ENCODE measurements around the gene IFT43.
A peak's percentile ranks its signal among the peaks of the same experiment; 100 is the strongest.
"Not testable (repeated sequence)": the region's sequence is repeated elsewhere in the genome, so short reads cannot be mapped to it uniquely, and the experiment has no call there.

The IFT43 gene

DNA sequence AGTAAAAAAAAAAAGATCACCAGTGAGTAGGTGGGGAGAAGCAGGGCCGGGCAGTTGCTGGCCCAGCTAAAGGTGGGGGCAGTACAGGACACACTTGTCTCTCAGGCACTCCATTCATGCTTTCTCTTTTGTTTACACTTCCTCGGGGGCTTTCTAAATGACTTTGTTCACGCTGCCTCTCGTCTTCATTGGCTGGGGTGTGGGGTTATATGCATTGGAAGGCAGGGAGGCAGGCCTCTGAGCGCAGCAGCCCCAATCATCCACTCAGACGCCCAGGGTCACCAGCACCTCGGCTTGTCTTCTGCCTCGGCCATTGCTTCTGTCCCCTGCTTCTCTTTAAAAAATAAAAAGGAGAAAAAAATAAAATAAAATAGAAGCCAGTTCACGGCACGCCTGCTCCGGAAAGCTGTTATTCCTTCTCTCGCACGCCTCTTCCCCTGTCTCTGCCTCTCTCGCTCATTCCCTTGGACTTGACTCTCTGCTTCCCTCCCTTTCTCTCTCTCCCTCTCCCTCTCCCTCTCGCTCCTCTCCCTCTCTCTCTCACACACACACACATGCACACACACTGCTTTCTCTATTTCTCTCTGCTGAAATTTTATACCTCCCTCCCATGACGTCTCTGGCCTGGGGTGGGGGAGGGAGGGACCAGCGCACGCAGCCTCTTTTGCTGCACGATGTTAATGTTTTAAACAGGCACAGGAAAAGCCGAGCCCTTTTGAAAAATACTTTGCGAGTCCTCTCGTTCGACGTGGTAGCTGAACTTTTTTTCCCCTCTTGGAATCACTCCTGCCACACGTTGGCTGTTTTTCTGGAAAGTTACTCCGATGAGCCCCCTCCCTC lies 3.9 kb upstream of the IFT43 start, which contains the start of gene TGFB3:
TGFB3 (minus strand) TSS at position 570 of the 840 bp plus-strand sequence. CDS start 1,102 bp downstream, outside the sequence.
- DNase-seq = peak; percentile 76

DNA sequence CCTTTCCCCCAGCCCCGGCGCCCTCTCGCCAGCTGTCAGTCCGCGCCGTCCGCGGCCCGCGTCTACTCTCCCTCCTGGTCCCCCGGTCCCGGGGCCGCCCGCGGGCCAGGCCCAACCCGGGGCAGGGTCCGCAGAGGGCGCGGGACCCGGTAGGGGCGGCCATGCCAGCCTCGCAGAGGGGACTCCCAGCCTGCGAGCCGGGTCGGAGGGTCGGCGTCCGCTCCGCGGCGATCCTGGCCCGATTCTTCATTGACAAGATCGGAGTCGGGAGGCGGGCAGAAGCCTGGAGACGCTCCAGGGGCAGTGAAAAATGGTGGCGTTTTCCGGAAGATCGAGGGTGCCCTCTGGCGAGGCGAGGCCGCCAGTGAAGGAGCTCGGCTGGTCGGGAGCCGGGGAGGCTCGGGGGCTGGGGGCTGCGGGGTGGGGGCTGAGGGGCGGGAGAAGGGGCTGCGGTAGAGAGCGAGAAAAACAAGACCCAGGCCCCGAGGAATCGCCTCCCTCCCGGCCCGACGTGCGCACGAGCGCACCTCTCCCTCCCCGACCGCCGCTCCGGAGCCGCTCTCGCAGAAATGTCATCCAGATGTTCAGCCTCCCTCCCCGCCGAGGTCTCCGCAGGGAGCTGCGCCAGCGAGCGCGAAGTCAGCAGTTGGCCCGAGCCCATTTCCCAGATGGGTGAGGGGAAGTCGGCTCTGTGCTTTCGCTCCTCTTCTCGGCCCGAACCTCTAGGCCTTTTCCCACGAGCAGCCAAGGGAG lies 3.1 kb upstream of the IFT43 start:
- DNase-seq = peak; percentile 78

DNA sequence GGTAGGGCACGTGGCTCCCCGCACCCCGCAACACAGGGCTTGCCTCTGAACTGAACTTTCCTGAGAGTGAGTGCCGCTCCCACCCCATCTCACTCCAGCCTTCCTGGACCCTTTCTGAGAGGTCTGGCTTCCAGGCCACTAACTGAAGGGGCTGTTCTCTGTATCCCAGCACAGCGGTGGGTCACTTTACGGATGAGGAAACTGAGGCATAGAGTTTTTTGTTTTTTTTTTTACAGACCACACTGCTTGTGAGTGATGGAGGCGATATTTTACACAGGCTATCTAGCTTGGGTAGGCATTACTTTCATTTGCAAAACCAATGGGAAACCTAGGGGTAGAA lies 2.6 kb upstream of the IFT43 start:
- DNase-seq = no peak

DNA sequence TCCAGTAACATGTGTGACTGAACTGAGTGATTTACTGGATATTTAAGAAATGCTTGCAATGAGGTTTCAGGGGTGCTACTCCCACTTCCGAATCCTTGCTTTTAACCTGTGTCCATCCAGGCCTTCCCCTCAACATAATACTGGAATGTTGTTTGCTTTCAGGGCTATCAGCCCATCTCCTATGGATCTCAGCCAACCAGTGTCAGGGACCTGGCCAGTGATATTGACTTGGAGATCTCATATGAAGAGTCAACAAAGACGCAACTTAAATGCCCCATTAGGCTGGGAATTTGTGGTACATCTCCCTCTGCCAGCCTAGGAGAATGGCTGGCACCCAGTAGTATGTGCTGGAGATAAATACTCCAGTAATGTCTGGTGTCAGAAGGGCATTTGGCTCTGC lies 889 bp upstream of the IFT43 start:
- DNase-seq = no peak

DNA sequence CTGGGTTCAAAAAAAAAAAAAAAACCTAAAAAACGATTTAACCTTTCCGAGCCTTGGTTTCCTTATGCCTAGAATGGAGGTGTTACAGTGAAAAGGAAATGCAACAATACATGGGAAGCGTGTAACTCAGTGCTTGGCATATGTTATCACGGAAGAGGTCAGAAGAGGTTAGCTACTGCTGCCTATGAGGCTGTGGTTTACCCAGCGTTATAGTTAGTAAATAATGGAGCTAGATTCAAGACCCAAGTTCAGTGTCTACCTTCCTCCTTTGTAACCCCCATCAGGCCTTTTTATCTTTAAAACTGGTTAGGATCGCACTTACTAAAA lies 839 bp downstream of the IFT43 start:
- DNase-seq = no peak

DNA sequence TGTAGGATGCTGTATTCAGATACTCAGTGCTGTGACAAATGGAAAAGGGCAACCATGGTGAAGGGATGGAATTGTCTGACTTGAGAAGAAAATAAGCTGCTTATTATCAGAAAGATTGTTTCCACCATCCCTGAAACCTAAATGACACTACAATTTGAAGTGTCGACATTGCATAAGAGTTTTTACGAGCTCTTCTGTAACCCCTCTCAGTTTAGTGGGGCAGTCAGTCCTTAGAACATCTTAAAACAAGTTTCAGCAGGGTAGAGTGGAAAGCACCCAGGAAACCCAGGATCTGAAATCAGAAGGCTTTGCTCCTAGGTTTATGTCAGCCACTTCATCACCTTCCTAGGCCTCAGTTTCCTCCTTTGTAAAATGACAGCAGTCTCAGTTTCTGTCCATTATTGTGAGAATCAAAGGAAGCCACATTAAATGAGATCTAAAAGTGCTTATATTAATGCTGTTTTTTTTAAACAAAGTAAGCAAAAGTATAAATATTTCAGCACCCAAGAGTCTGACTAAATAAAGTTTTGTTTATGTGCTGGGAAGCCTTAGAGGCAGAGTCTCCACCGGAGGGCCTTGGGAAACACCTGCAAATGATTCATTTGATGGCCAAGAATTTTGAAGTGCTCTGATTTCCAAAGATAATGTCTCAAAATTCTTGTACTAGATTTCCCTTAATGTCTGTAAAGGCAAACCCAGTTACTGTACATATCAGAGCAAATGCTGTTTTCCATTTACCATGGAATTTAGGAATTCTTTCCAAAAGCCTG lies 1.8 kb downstream of the IFT43 start:
- no peak for DNase-seq

DNA sequence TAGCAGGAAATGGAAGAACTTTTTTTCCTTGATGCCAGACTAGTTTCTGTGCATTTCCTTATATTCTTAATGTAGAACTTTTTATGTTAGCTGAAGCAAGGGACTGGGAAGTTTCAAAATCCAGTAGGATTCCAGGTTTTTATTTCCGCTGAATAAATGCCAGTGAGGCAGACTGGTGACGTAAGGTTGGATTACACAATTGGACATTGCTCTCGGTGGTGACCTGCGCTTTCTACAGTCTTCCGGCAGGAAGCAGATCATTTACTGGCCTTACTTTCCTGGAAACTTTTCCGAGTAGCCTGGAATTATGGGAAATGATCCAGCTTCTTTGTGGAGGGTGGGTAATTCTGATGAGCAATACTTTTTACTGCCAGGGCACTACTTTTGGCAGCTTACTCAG lies 3.6 kb downstream of the IFT43 start:
- DNase-seq = no peak

DNA sequence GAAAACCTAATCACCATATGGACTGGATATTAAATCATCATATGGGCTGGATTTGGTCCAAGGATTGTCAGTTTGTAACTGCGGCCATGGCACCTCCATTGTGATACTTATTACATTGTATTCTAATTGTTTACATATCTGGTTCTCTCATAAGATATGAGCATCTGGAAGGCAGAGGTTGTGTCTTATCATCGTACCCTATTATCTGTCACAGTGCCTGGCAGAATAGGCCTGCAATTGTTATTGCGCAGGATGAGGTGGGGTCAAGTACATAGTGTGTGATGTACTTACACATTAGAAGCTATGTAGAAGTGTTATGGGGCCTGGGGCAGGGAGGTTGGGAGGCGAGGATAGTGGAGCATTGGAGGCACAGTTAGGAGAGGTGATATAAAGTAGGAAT lies 4.7 kb downstream of the IFT43 start:
- no peak for DNase-seq

DNA sequence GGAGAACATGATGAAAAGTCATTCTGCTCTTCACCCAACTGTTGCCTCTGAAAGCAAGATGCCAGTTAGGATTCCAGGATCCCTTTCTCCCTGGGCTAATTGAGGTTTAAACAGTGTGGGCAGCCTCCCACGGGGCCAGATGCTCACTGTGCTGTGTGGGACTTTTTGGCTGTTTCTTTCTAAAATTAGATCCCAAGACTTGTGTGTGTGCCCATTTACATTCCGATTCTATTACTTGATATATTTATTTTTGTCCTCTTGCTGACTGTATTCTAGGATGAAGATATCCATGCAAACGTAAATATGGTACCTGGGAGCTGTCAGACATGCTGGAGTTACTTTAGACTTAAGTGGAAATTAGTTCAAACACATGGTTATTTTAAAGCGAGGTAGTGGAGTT lies 6.2 kb downstream of the IFT43 start:
- DNase-seq = no peak

DNA sequence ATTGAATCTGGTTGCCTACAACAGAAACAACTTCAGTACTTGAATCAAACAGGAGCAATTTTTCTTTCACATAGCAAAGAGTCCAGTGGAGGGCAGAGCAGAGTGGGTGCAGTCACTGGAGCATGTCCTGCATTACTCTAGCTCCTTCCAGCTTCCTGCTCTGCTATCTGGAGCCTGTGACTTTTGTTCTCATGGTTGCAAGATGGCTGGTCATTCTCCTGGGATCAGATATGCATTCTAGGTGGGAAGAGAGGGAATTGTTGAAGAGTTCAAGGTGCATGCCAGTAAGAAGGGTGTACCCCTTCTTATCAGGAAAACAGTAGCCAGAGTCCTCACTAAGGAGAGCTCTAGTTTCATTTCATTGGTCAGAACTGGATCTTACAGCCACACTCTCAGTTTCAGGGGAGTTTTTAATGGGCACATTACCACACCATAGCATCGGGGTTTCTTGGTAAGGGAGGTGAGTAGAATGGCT lies 8.0 kb downstream of the IFT43 start:
- peak; percentile 12 for DNase-seq

DNA sequence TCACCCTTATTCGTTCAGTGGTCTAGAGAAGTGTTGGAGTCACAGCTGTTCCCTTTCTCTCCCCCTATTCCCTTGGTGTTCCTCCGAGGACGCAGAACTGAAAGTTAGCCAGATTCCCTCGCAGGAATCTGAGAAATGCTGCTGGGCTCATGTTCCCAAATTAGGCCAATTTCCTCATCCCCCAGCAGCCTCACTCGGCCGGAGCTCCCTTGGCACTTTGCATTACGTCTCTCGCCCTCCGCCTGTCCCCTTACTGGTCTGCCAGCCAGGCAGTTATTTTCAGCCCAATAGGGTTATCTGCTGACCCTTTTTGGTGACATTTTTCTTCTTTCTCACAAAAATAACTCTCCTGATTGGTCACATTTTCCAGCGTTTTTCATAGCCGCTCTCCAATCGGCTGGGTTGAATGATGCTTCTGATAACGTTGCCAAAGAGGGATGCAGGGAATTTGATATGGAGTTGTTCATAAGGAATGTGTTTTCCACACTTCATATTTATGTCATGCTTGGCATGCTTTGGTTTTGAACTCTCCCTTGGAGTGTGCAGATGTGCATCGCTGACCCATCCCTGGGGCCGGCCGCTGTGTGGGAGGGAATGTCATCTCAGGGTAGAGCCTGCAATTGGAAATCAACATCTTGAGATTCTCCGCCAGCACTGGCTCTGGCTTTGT lies 9.9 kb downstream of the IFT43 start:
- DNase-seq = no peak

DNA sequence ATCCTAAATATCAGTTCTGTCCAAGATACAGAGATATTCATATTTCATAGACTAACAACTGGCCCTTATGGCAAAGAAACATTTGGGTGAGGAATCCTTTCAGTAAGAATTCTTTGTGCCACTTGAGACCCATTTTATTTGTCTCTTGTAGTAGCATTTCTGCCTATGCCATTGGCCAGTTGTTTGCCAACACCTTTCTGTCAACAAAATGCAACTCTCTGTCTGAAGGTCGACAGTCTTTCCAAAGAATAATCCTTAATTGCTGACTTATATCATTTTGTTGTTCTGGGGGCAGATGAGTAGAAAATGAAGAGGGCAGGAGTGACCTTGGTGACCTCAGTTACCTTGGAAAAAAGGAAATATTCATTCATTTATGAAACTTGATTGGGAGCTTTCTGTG lies 10.9 kb downstream of the IFT43 start:
- DNase-seq = no peak

DNA sequence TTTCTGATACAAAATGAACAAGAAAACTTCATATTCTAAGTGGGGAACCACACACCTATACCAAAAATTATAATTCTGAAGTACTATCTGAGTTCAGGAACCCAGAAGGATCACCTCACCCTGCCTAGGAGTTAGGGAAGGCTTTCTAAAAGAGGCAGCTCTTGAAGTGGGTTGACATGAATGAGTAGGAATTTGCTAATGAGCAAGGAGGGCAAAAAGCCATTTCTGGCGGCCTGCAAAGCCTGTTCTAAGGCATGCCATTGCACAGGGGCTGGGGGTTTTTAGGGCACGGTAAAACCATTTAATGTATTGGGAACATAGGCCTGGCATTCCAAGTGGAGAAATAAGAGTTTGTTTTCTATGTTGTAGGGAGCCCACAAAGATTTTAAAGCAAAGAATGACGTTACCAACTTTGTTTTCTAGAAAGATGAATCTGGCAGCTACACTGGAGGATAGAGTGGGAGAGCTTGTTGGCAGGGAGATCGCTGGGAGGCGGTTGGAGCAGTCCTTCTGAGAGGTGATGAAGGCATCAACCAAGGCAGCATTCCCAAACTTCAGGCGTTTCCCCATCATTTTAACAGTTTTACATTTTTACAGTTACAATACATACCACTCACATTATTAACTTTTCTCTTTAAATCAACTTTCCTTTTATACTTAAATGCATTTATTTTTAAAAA lies 14.1 kb downstream of the IFT43 start:
- DNase-seq = no peak

DNA sequence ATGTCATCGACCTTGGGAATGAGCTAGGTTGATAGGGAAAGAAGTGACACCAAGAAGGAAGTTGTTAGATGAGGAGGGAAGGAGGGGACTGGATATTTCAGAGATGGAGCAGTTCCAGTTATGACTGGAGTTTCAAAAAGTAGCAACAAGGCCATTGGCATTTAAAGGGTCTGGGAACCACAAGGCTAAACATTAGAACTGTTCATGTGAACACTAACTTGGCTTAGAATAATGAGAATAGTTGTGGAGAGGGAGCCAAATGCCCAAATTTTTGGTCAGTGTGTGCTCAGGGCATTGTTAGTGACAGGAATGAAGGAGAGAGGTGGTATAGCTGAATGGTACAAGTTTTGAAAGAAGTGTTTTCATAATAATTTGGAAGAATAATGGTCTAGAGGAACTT lies 16.8 kb downstream of the IFT43 start:
- no peak for DNase-seq

DNA sequence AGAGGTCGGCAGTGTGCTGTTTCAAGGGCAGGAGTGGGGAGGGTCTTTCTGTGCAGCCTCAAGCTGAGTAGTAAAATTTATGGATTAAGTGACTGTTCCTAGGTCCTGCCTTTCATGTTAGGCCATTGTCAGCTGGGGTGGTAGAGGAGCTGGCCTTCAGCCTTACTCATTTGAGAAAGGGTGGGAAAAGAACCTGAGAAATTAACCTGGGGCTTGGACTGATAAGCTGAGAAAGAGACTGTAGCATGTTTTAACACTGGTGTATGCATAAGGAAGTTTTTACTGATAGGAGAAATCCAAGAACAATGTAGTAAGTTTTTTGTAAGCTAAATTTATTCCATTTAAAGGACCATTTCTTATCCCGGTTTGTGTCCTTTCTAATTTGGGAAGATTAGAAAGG lies 20.7 kb downstream of the IFT43 start:
- DNase-seq = no peak

DNA sequence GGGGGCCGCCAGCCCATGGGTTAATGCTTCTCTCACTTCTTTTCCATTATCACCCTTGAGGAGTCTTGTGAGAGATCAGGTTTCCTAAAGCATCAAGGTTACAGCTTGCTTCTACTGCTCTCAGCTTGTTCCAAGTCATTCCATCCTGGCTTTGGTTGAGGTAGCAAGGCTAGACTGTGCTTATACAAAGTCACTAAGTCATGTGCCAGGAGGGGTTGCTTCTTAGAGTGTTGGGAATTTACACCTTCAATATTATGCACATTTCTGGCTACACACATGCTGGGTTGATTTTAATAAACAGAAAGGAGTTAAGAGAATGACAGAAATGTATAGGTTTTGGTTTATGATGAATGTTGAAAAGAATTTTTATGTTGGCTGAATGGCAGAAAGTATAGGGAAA lies 21.8 kb downstream of the IFT43 start:
- DNase-seq = no peak

DNA sequence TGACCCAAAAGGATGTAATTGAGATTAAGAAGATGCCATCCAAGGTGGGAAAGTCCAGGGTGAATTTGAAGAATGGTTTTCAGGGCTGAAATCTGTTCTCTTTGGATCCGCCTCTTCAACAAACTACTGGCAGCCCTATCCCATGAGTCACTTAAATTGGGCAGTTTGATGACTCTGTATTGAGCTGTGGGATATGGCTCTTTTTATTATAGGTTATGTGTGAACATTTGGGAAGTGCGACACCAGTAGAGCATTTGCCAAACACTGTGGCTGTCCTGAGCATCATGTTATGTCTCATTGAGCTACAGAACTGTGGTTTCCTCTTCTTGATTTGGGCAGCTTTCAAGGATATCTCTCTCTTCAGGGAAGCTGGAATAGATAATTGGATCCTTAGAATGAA lies 22.3 kb downstream of the IFT43 start:
- DNase-seq = no peak

DNA sequence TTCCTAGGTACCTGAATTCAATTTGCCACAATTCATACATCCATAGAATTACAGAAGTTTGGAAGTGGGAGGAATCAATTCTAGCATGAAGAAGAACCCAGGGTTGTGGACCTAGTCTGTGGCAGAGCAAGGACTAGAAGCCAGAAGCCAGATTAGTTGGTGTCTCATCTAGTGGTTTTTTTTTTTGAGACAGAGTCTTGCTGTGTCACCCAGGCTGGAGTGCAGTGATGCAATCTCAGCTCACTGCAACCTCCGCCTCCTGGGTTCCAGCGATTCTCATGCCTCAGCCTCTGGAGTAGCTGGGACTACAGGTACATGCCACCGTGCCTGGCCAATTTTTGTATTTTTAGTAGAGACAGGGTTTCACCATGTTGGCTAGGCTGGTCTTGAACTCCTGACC lies 24.1 kb downstream of the IFT43 start:
- not testable (repeated sequence) for DNase-seq

DNA sequence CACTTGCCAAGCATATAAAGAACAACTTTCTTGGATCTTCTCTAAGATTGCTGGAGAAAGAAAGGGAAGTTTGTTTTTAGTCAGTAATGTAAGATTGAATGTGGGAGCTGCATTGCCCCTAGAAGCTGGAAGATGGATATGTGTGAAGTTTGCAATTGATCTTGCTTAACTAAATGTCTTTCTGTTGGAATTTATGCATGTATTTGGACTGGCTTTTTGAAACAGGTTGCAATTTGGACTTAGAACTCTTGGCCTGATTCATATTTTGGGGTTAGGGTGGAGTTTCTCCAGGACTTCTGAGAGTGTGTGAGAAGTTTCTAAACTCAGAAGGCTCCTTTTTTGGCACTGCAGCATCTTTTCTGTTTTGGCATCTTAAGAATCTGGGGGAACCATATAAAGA lies 26.4 kb downstream of the IFT43 start:
- DNase-seq = no peak

DNA sequence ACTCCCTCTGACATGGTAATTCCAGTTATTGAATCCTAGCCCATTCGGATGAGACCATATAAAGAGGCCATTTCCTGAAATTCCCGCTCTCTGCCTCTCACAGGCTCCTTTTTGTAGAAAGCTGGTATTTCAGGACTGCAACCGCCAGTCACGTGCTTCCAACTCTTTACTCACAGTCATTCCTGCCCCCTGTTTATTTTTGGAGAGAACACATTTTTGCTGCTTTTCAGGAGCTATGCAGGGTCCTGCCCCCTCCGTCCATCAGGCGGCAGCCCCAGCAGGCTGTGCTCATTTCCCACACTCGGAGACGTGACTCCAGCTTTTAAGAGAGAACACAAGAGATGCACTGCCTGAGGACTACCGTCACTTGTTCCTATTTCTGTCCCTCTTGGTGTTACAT lies 26.8 kb downstream of the IFT43 start:
- no peak for DNase-seq

DNA sequence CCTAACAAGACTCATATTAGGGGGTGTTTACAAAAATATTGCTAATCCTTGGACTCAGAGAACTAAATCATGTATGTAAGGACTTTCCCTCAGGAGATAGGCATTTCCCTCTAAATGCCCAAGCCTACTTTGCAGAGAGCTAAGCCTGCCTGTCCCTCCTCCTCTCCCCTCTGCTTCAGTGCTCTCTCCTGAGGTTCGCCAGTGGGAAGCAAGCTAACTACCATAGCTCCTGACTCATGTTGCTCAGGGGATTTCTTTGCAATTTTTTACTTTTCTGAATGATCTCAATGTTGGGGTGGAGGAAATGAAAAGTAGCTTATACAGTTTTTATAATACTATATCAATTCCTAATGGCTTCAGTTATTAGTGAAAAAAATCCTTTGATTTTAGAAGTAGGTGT lies 29.6 kb downstream of the IFT43 start:
- no peak for DNase-seq

DNA sequence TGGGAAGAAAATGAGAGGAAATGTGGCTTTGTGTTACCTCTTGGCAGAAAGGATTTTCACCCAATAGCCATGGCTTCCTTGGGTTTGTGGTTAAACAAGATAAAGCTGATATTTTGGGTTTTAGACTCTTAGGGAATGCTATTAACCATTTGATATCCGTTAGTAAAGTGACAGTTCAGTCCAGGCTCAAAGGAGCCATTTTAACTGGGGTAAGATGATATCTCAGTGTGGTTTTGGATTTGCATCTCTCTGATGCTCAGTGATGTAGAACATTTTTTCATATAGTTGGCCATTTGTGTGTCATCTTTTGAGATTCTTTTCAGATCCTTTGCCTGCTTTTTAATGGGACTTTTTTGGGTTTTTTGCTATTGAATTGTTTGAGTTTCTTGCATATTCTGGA lies 30.1 kb downstream of the IFT43 start:
- DNase-seq = no peak

DNA sequence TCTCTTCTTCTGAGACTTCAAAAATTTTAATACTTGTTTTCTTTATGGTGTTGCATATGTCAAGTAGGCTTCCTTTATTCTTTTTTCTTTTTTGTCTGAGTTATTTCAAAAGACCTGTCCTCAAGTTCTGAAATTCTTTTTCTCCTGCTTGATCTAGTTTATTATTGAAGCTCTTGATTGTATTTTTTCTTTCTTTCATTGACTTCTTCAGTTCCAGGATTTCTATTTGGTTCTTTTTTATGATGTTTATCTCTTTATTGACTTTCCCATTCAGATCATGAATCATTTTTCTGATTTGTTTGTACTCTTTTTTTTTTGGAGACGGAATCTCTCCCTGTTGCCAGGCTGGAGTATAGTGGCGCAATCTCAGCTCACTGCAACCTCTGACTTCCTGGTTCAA lies 34.1 kb downstream of the IFT43 start:
- no peak for DNase-seq

Data from OCI-M1 (cell line).